ENCODE results near the gene EBLN2. TPM values are rescaled to one million over a fixed set of nuclear protein-coding genes. Genes with fewer than 3 reads are reported as not detected.
A peak's percentile ranks its signal among the peaks of the same experiment; 100 is the strongest.

Gene EBLN2
- total RNA-seq, 1 donor from 2014 or later, result 1.7 TPM

- no peak for TF ChIP-seq CTCF (conservative IDR thresholded peaks at IDR 0.05; ENCODE audit: low read depth, low read length)
- no peak for DNase-seq (ENCODE audit: low read depth)
- no peak overlapping the region for H3K4me3 ChIP-seq (ENCODE audit: low read depth, low read length)
Measured at GRCh38 chr3:73081140-73081539, 19.7 kb downstream of the EBLN2 start.

GRCh38 chr3:73084170-73084569, 22.7 kb downstream of the EBLN2 start:
- DNase-seq (ENCODE audit: low read depth), result no peak
- no peak overlapping the region for H3K4me3 ChIP-seq (ENCODE audit: low read depth, low read length)
- no peak for TF ChIP-seq CTCF (conservative IDR thresholded peaks at IDR 0.05; ENCODE audit: low read depth, low read length)

- TF ChIP-seq CTCF (conservative IDR thresholded peaks at IDR 0.05; ENCODE audit: low read depth, low read length), result peak; percentile 74
- H3K4me3 ChIP-seq (ENCODE audit: low read depth, low read length), result no peak overlapping the region
- DNase-seq (ENCODE audit: low read depth), result no peak
Measured at GRCh38 chr3:73086071-73086494, 24.6 kb downstream of the EBLN2 start.

GRCh38 chr3:73094129-73094528, 32.7 kb downstream of the EBLN2 start:
- H3K4me3 ChIP-seq (ENCODE audit: low read depth, low read length), result no peak overlapping the region
- DNase-seq (ENCODE audit: low read depth), result no peak
- peak; percentile 17 for TF ChIP-seq CTCF (conservative IDR thresholded peaks at IDR 0.05; ENCODE audit: low read depth, low read length)

GRCh38 chr3:73094951-73095350, 33.5 kb downstream of the EBLN2 start:
- TF ChIP-seq CTCF (conservative IDR thresholded peaks at IDR 0.05; ENCODE audit: low read depth, low read length), result no peak
- no peak for DNase-seq (ENCODE audit: low read depth)
- H3K4me3 ChIP-seq (ENCODE audit: low read depth, low read length), result no peak overlapping the region

- TF ChIP-seq CTCF (conservative IDR thresholded peaks at IDR 0.05; ENCODE audit: low read depth, low read length), result no peak
- no peak for DNase-seq (ENCODE audit: low read depth)
- H3K4me3 ChIP-seq (ENCODE audit: low read depth, low read length), result no peak overlapping the region
Measured at GRCh38 chr3:73096169-73096568, 34.7 kb downstream of the EBLN2 start.

- TF ChIP-seq CTCF (conservative IDR thresholded peaks at IDR 0.05; ENCODE audit: low read depth, low read length), result no peak
- DNase-seq (ENCODE audit: low read depth), result no peak
- H3K4me3 ChIP-seq (ENCODE audit: low read depth, low read length), result no peak overlapping the region
Measured at GRCh38 chr3:73098026-73098425, 36.6 kb downstream of the EBLN2 start.
